ENCODE data around the gene VEPH1.

- no peak for TF ChIP-seq CTCF (conservative IDR thresholded peaks at IDR 0.05; ENCODE audit: low read depth, low read length)
- no peak for TF ChIP-seq EZH2 (IDR thresholded peaks at IDR 0.05; ENCODE audit: borderline replicate concordance, low read depth, low read length, poor library complexity, severe bottlenecking)
Observed at GRCh38 chr3:157333551-157333991, 169.6 kb downstream of the VEPH1 start.

All from A673 (cell line).